GM12892 (cell line): Measurements from ENCODE around the gene SNX14.
"Not testable (repeated sequence)": the region's sequence is repeated elsewhere in the genome, so short reads cannot be mapped to it uniquely, and the experiment has no call there.

Experiments
- DNase-seq: peaks from one replicate; pipeline ENCODE4 v3.0.0; 2011; ENCODE audit not compliant: insufficient read length
- FAIRE-seq: peaks from 2 replicates; lab custom pipeline; 2011; peaks lifted over from hg19 to GRCh38; lab: Jason Lieb, UNC
- POLR2A ChIP-seq: IDR thresholded peaks from 2 replicates; pipeline ENCODE4 v1.6.1; 2011; ENCODE audit warnings: low read depth, low read length, control low read depth
- POLR2AphosphoS5 ChIP-seq: IDR thresholded peaks from 2 replicates; pipeline ENCODE4 v1.6.1; 2011; ENCODE audit warnings: low read depth, low read length, control low read depth
- TAF1 ChIP-seq: IDR thresholded peaks from 2 replicates; pipeline ENCODE4 v1.6.1; 2011; ENCODE audit warnings: low read depth, mild to moderate bottlenecking, control low read depth, low read length, borderline replicate concordance

Gene SNX14

GRCh38 chr6:85614780-85615179 is 21.1 kb upstream of the SNX14 start:
- FAIRE-seq, result no peak
- TF ChIP-seq POLR2A (peak; percentile 25; the same call in 1 of the 2 replicates), TAF1 (no peak), POLR2AphosphoS5 (peak; percentile 38; the same call in 1 of the 2 replicates)
- no peak for DNase-seq

GRCh38 chr6:85612690-85613474 is 19.2 kb upstream of the SNX14 start:
- FAIRE-seq, result no peak
- DNase-seq, result no peak
- TF ChIP-seq TAF1, result no peak
- TF ChIP-seq POLR2A, result peak; percentile 21; the same call in 1 of the 2 replicates

- FAIRE-seq (no peak), DNase-seq (no peak)
- 0 out of 2 replicates have a peak, but pooled peaks have one; percentile 5 for TF ChIP-seq POLR2AphosphoS5
- TF ChIP-seq POLR2A, result peak; percentile 55
- TF ChIP-seq TAF1, result no peak
Observed at GRCh38 chr6:85610182-85610895, 16.7 kb upstream of the SNX14 start.

- DNase-seq (no peak), FAIRE-seq (no peak)
- TF ChIP-seq TAF1 (no peak), POLR2A (no peak), POLR2AphosphoS5 (no peak)
Observed at GRCh38 chr6:85602100-85602499, 8.4 kb upstream of the SNX14 start.

- FAIRE-seq, result no peak
- TF ChIP-seq POLR2AphosphoS5 (no peak), POLR2A (no peak), TAF1 (no peak)
Observed at GRCh38 chr6:85600713-85601313, 7.2 kb upstream of the SNX14 start.

GRCh38 chr6:85594197-85594930 is 706 bp upstream of the SNX14 start:
- TF ChIP-seq POLR2A (no peak), TAF1 (no peak), POLR2AphosphoS5 (no peak; the same call in 1 of the 2 replicates)
- DNase-seq (no peak), FAIRE-seq (no peak)

More at GRCh38 chr6:85600713-85601313, 7.2 kb upstream of the SNX14 start:
- no peak for DNase-seq

- no peak for DNase-seq
- FAIRE-seq, result no peak
- no peak for TF ChIP-seq POLR2AphosphoS5
- TF ChIP-seq TAF1, result no peak
- TF ChIP-seq POLR2A, result no peak
Observed at GRCh38 chr6:85592033-85592432, 1.6 kb downstream of the SNX14 start.

GRCh38 chr6:85591207-85591606 is 2.5 kb downstream of the SNX14 start:
- DNase-seq (no peak), FAIRE-seq (no peak)
- TF ChIP-seq POLR2AphosphoS5 (no peak), TAF1 (no peak), POLR2A (no peak)

GRCh38 chr6:85585741-85586140 is 7.9 kb downstream of the SNX14 start:
- DNase-seq, result no peak
- TF ChIP-seq POLR2AphosphoS5 (no peak), TAF1 (no peak), POLR2A (no peak)

GRCh38 chr6:85582832-85583231 is 10.8 kb downstream of the SNX14 start:
- DNase-seq, FAIRE-seq: not testable (repeated sequence)

More at GRCh38 chr6:85585741-85586140, 7.9 kb downstream of the SNX14 start:
- no peak for FAIRE-seq

GRCh38 chr6:85581572-85581971 is 12.1 kb downstream of the SNX14 start:
- no peak for TF ChIP-seq TAF1
- TF ChIP-seq POLR2A, result no peak
- TF ChIP-seq POLR2AphosphoS5, result no peak
- FAIRE-seq (no peak), DNase-seq (no peak)

- FAIRE-seq (peak; percentile 14), DNase-seq (no peak)
- TF ChIP-seq POLR2A (no peak), TAF1 (no peak), POLR2AphosphoS5 (no peak)
Observed at GRCh38 chr6:85580878-85581267, 12.8 kb downstream of the SNX14 start.
